GM21576 (cell line): ENCODE measurements around the gene USP46.

Source experiments
- ATAC-seq: cut with Tn5 transposase; IDR thresholded peaks from one replicate; pipeline ENCODE4 v1.9.1; 2021; ENCODE audit warnings: mild to moderate bottlenecking, moderate library complexity; ENCODE audit not compliant: unreplicated experiment

The USP46 gene

GRCh38 chr4:52622564-52622963 is 36.5 kb downstream of the USP46 start:
- no peak for ATAC-seq

- no peak for ATAC-seq
Measured at GRCh38 chr4:52621567-52621966, 37.5 kb downstream of the USP46 start.

GRCh38 chr4:52619591-52619931 is 39.5 kb downstream of the USP46 start:
- no peak for ATAC-seq

- no peak for ATAC-seq
Measured at GRCh38 chr4:52618795-52619590, 40.1 kb downstream of the USP46 start.

GRCh38 chr4:52617336-52618020 is 41.6 kb downstream of the USP46 start:
- no peak for ATAC-seq

GRCh38 chr4:52614241-52614640 is 44.9 kb downstream of the USP46 start:
- no peak for ATAC-seq

GRCh38 chr4:52612341-52612740 is 46.8 kb downstream of the USP46 start:
- ATAC-seq: no peak

GRCh38 chr4:52611030-52611555 is 48.0 kb downstream of the USP46 start:
- ATAC-seq: no peak

- no peak for ATAC-seq
Measured at GRCh38 chr4:52606726-52607125, 52.4 kb downstream of the USP46 start.

- ATAC-seq: no peak
Measured at GRCh38 chr4:52606040-52606439, 53.1 kb downstream of the USP46 start.

GRCh38 chr4:52604215-52604614 is 54.9 kb downstream of the USP46 start:
- ATAC-seq: no peak

GRCh38 chr4:52600275-52600674 is 58.8 kb downstream of the USP46 start:
- ATAC-seq: no peak

GRCh38 chr4:52595001-52595400 is 64.1 kb downstream of the USP46 start:
- no peak for ATAC-seq

- no peak for ATAC-seq
Measured at GRCh38 chr4:52592287-52592686, 66.8 kb downstream of the USP46 start.

- no peak for ATAC-seq
Measured at GRCh38 chr4:52588771-52589591, 70.1 kb downstream of the USP46 start.

- no peak for ATAC-seq
Measured at GRCh38 chr4:52588097-52588496, 71.0 kb downstream of the USP46 start.

- ATAC-seq: no peak
Measured at GRCh38 chr4:52586069-52586468, 73.0 kb downstream of the USP46 start.

GRCh38 chr4:52585379-52585778 is 73.7 kb downstream of the USP46 start:
- ATAC-seq: no peak

- no peak for ATAC-seq
Measured at GRCh38 chr4:52579602-52580272, 79.4 kb downstream of the USP46 start.

- no peak for ATAC-seq
Measured at GRCh38 chr4:52578951-52579350, 80.2 kb downstream of the USP46 start.

GRCh38 chr4:52577624-52577962 is 81.5 kb downstream of the USP46 start:
- ATAC-seq: no peak
